A673 (cell line): Measurements from ENCODE around the gene YTHDF1.

Experiments
- CTCF ChIP-seq: fragments of 300-800, 200-600 bp; sonication (generic); conservative IDR thresholded peaks from 2 replicates; pipeline ENCODE4 v1.5.1; 2017; ENCODE audit warnings: low read depth, mild to moderate bottlenecking, antibody characterized with exemption, low read length, moderate library complexity, mixed read lengths
- EZH2 ChIP-seq: fragments of 200-600 bp; sonication (generic); IDR thresholded peaks from 2 replicates; pipeline ENCODE4 v1.6.1; 2017; ENCODE audit warnings: borderline replicate concordance, low read depth, mild to moderate bottlenecking, mixed read lengths, antibody characterized with exemption, low read length; ENCODE audit not compliant: poor library complexity, severe bottlenecking

GRCh38 chr20:63194797-63195173, 21.1 kb downstream of the YTHDF1 start:
- TF ChIP-seq CTCF (no peak), EZH2 (no peak)
